HUES48 (cell line): ENCODE measurements around the gene HIPK3.
"Not testable (repeated sequence)": the region's sequence is repeated elsewhere in the genome, so short reads cannot be mapped to it uniquely, and the experiment has no call there.

Experiments
- H3K27ac ChIP-seq: one replicate; pipeline ENCODE4 v1.7.0; 2013; ENCODE audit warnings: low read depth, low read length, inconsistent platforms
- H3K27me3 ChIP-seq: 2 replicates; pipeline ENCODE4 v1.6.1; 2013; ENCODE audit warnings: mild to moderate bottlenecking, low read length; ENCODE audit not compliant: control insufficient read depth, insufficient read depth
- H3K36me3 ChIP-seq: 2 replicates; pipeline ENCODE4 v1.6.1; 2013; ENCODE audit warnings: low read length; ENCODE audit not compliant: control insufficient read depth, insufficient read depth
- H3K4me1 ChIP-seq: 2 replicates; pipeline ENCODE4 v1.6.1; 2013; ENCODE audit warnings: mild to moderate bottlenecking, low read length; ENCODE audit not compliant: control insufficient read depth, insufficient read depth
- H3K4me3 ChIP-seq: 2 replicates; pipeline ENCODE4 v1.5.1; 2013; ENCODE audit warnings: mild to moderate bottlenecking, low read depth, low read length
- H3K9ac ChIP-seq: 2 replicates; pipeline ENCODE4 v1.6.1; 2013; ENCODE audit warnings: mild to moderate bottlenecking, low read depth, low read length, moderate library complexity
- H3K9me3 ChIP-seq: 2 replicates; pipeline ENCODE4 v1.6.1; 2013; ENCODE audit warnings: low read length; ENCODE audit not compliant: control insufficient read depth, insufficient read depth

Gene HIPK3

GRCh38 chr11:33362051-33362910 lies 105.1 kb downstream of the HIPK3 start:
- Histone ChIP-seq H3K27ac (no peak overlapping the region), H3K4me3 (no peak overlapping the region), H3K9ac (no peak overlapping the region), H3K27me3 (no peaks in the 10 kb centered on the region), H3K9me3 (no peaks in the 10 kb centered on the region), H3K36me3 (no peaks in the 10 kb centered on the region), H3K4me1 (no peaks in the 10 kb centered on the region)

GRCh38 chr11:33366918-33367317 lies 109.7 kb downstream of the HIPK3 start:
- H3K36me3 ChIP-seq = no peaks in the 10 kb centered on the region
- H3K9ac ChIP-seq = no peak overlapping the region
- H3K27ac ChIP-seq = no peak overlapping the region
- no peak overlapping the region for H3K4me3 ChIP-seq
- no peaks in the 10 kb centered on the region for H3K9me3 ChIP-seq
- no peaks in the 10 kb centered on the region for H3K4me1 ChIP-seq
- H3K27me3 ChIP-seq = no peaks in the 10 kb centered on the region

DNA sequence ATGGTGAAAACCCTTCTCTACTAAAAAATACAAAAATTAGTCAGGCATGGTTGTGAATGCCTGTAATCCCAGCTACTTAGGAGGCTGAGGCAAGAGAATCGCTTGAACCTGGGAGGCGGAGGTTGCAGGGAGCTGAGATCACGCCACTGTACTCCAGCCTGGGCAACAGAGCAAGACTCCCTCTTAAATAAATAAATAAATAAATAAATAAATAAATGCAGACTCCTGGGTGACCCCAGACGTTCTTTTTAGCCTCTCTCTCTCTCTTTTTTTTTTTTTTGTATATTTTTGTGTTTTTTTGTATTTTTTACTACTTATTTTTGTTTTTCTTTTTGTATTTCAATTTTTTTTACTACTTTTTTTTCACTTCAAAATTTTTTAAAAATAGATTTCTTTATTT lies 111.3 kb downstream of the HIPK3 start:
- not testable (repeated sequence) for H3K36me3 ChIP-seq, H3K27me3 ChIP-seq, H3K9me3 ChIP-seq, H3K4me1 ChIP-seq, H3K4me3 ChIP-seq, H3K27ac ChIP-seq, H3K9ac ChIP-seq

- Histone ChIP-seq H3K4me3 (no peak overlapping the region), H3K36me3 (no peaks in the 10 kb centered on the region), H3K9ac (no peak overlapping the region), H3K9me3 (no peaks in the 10 kb centered on the region), H3K27ac (no peak overlapping the region), H3K4me1 (no peaks in the 10 kb centered on the region), H3K27me3 (no peaks in the 10 kb centered on the region)
Measured at GRCh38 chr11:33368931-33369330, 111.8 kb downstream of the HIPK3 start.

GRCh38 chr11:33373636-33374035 lies 116.5 kb downstream of the HIPK3 start:
- Histone ChIP-seq H3K9me3 (no peaks in the 10 kb centered on the region), H3K27ac (no peak overlapping the region), H3K4me1 (peaks cover 7% of the 10 kb centered on the region), H3K9ac (no peak overlapping the region), H3K36me3 (no peaks in the 10 kb centered on the region), H3K4me3 (no peak overlapping the region), H3K27me3 (peaks cover 35% of the 10 kb centered on the region)

DNA sequence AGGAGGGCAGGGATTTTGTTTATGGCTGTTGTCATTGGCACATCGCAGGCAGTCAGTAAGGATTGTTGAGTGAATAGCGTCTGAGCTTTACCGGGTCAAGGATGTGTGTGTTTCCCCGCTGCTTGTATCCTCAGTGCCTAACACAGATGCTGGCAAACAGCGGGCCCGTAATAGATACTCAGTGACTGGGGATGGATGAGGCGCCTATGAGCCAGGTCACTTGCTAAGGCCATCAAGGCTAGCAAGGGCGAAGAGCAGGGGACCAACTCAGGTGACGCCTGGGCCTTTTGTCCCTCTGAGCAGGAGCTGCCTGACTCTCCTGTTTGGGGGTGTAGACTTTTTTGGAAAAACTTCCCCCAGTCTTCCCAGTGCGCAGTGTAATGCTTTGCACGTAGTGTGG lies 118.1 kb downstream of the HIPK3 start:
- Histone ChIP-seq H3K27me3 (peaks cover 40% of the 10 kb centered on the region), H3K4me3 (peak overlapping the region; percentile 78), H3K27ac (no peak overlapping the region), H3K4me1 (peaks cover 7% of the 10 kb centered on the region), H3K36me3 (no peaks in the 10 kb centered on the region), H3K9me3 (no peaks in the 10 kb centered on the region), H3K9ac (no peak overlapping the region)

GRCh38 chr11:33375688-33376311 lies 118.6 kb downstream of the HIPK3 start, which contains the start of gene KIAA1549L:
TSS of gene KIAA1549L (plus strand) at chr11:33376108.
- Histone ChIP-seq H3K4me1 (peaks cover 7% of the 10 kb centered on the region), H3K9ac (0 out of 2 replicates have a peak within 1 kb of the TSS, but pooled peaks have one; percentile 54), H3K27ac (no peak within 1 kb of the TSS), H3K27me3 (peaks cover 40% of the 10 kb centered on the region), H3K4me3 (peak within 1 kb of the TSS; percentile 78), H3K36me3 (no peaks in the 10 kb centered on the region), H3K9me3 (no peaks in the 10 kb centered on the region)

GRCh38 chr11:33376331-33377310 lies 119.4 kb downstream of the HIPK3 start:
- H3K27me3 ChIP-seq = peaks cover 40% of the 10 kb centered on the region
- H3K36me3 ChIP-seq = no peaks in the 10 kb centered on the region
- H3K27ac ChIP-seq = no peak overlapping the region
- peaks cover 7% of the 10 kb centered on the region for H3K4me1 ChIP-seq
- no peak overlapping the region for H3K9ac ChIP-seq
- no peaks in the 10 kb centered on the region for H3K9me3 ChIP-seq
- H3K4me3 ChIP-seq = peak overlapping the region; percentile 78

- H3K4me1 ChIP-seq = peaks cover 7% of the 10 kb centered on the region
Measured at GRCh38 chr11:33377412-33378370, 120.5 kb downstream of the HIPK3 start.

DNA sequence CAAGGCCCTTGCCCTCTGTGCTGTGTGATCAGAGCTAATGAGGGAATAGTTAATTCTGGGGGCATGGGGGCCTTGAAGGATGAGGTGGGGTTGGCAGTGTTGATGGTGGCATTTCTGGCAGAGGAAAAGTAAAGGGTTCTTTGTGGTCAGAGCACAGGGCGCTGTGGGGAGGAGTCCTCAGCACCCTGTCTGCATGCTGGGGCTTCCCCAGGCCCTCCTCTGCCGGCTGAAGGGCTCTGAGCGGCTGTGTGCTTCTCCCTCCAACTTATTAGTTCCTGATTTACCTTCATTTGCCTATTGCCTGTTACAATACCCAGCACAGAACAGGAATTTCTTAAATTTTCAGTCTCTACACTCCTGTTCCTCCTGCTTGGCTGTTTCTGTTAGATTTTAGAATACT lies 122.8 kb downstream of the HIPK3 start:
- Histone ChIP-seq H3K4me3 (no peak overlapping the region), H3K4me1 (peaks cover 6% of the 10 kb centered on the region), H3K36me3 (no peaks in the 10 kb centered on the region), H3K9ac (no peak overlapping the region), H3K27ac (no peak overlapping the region), H3K9me3 (no peaks in the 10 kb centered on the region), H3K27me3 (peaks cover 36% of the 10 kb centered on the region)

More at GRCh38 chr11:33377412-33378370, 120.5 kb downstream of the HIPK3 start:
- Histone ChIP-seq H3K4me3 (peak overlapping the region; percentile 78; the same call in 1 of the 2 replicates), H3K9ac (no peak overlapping the region), H3K27me3 (peaks cover 40% of the 10 kb centered on the region), H3K27ac (no peak overlapping the region), H3K36me3 (no peaks in the 10 kb centered on the region), H3K9me3 (no peaks in the 10 kb centered on the region)
